B cell (primary cell): ENCODE data around the gene CHKB. TPM values are rescaled to one million over a fixed set of nuclear protein-coding genes. Genes with fewer than 3 reads are reported as not detected.

Source experiments
- ATAC-seq: fragments of 200-7000 bp; cut with Tn5 transposase; one replicate; pipeline ENCODE4 v1.10.0; 2021; ENCODE audit warnings: low read depth, mild to moderate bottlenecking, moderate number of reproducible peaks, moderate library complexity
- CTCF ChIA-PET: fragments of 350-600 bp; sonication (Branson Sonifier 250); formaldehyde crosslinking; loops from one replicate; lab custom pipeline; 2021; ENCODE audit warnings: antibody characterized with exemption, inconsistent platforms; lab: Charles Lee
- POLR2A ChIA-PET: fragments of 350-600 bp; sonication (Branson Sonifier 250); formaldehyde crosslinking; loops from one replicate; lab custom pipeline; 2021; ENCODE audit warnings: antibody characterized with exemption; lab: Charles Lee
- DNase-seq: peaks from one replicate; pipeline ENCODE4 v3.0.0; 2013
- H2AFZ ChIP-seq: 2 replicates; pipeline ENCODE4 v1.6.1; 2012; ENCODE audit warnings: mild to moderate bottlenecking, low read depth, low read length; ENCODE audit not compliant: insufficient read depth, poor library complexity, severe bottlenecking
- H3K27ac ChIP-seq, 2 donors: 1 replicate in 1 of 2; 2 replicates in 1 of 2; pipeline ENCODE4 v1.5.1; 2012 to 2013; ENCODE audit warnings: low read length in 2 of 2, mild to moderate bottlenecking in 2 of 2, moderate library complexity in 1 of 2
- H3K27me3 ChIP-seq, 4 experiments: fragments of 200-600 bp in 1 of 4; sonication (generic) in 1 of 4; replicated peaks in 1 of 4; 1 replicate in 2 of 4; 2 replicates in 2 of 4; pipeline versions ENCODE4 v1.6.1 to v1.7.0; 2013 to 2016; ENCODE audit warnings: low read length in 3 of 4, mild to moderate bottlenecking in 2 of 4, mixed read lengths in 1 of 4, moderate library complexity in 1 of 4; ENCODE audit not compliant: insufficient read depth in 4 of 4, control insufficient read depth in 3 of 4; ENCODE audit errors: control extremely low read depth in 1 of 4
- H3K36me3 ChIP-seq, 2 experiments: replicated peaks in 1 of 2; 1 replicate in 1 of 2; 2 replicates in 1 of 2; pipeline versions ENCODE4 v1.6.1 to v1.7.1; 2013; ENCODE audit warnings: low read length in 1 of 2; ENCODE audit not compliant: insufficient read depth in 2 of 2, control insufficient read depth in 1 of 2; ENCODE audit errors: control extremely low read depth in 1 of 2, extremely low read depth in 1 of 2
- H3K4me1 ChIP-seq, 2 donors: fragments of 200-600 bp in 1 of 2; sonication (generic) in 1 of 2; 1 replicate in 1 of 2; 2 replicates in 1 of 2; pipeline versions ENCODE4 v1.5.1 to v1.6.1; 2013 to 2017; ENCODE audit warnings: low read length in 2 of 2; ENCODE audit not compliant: control insufficient read depth in 2 of 2, insufficient read depth in 2 of 2
- H3K4me2 ChIP-seq: replicated peaks from 2 replicates; pipeline ENCODE3; 2012; ENCODE audit warnings: mild to moderate bottlenecking, low read depth, low read length; ENCODE audit not compliant: poor library complexity, severe bottlenecking
- H3K4me3 ChIP-seq, 5 experiments: fragments of 200-600 bp in 1 of 5; sonication (generic) in 1 of 5; 1 replicate in 3 of 5; 2 replicates in 2 of 5; pipeline versions ENCODE4 v1.5.1 to v1.7.0; 2011 to 2016; ENCODE audit warnings: low read length in 4 of 5, mild to moderate bottlenecking in 4 of 5, low read depth in 2 of 5, control low read depth in 1 of 5, moderate library complexity in 1 of 5; ENCODE audit not compliant: insufficient read depth in 1 of 5; ENCODE audit errors: control extremely low read depth in 1 of 5, extremely low read depth in 1 of 5
- H3K79me2 ChIP-seq: fragments of 200-600 bp; sonication (generic); one replicate; pipeline ENCODE4 v1.6.0; 2016; ENCODE audit warnings: low read length; ENCODE audit not compliant: control insufficient read depth, insufficient read depth
- H3K9ac ChIP-seq: fragments of 200-600 bp; sonication (generic); 2 replicates; pipeline ENCODE4 v1.6.1; 2017; ENCODE audit warnings: mild to moderate bottlenecking, low read length, moderate library complexity
- H3K9me3 ChIP-seq, 3 donors: one replicate each; pipeline versions ENCODE4 v1.6.1 to v1.7.1; 2013; ENCODE audit warnings: low read length in 2 of 3; ENCODE audit not compliant: control insufficient read depth in 2 of 3, insufficient read depth in 1 of 3; ENCODE audit errors: control extremely low read depth in 1 of 3
- H4K20me1 ChIP-seq: 2 replicates; pipeline ENCODE4 v1.6.0; 2012; ENCODE audit warnings: mild to moderate bottlenecking, low read length; ENCODE audit not compliant: insufficient read depth, control insufficient read depth, poor library complexity, severe bottlenecking
- H3K27ac Mint-ChIP-seq: one replicate; pipeline ENCODE4 v1.8.0; 2021; ENCODE audit warnings: mixed read lengths
- H3K27me3 Mint-ChIP-seq: one replicate; pipeline ENCODE4 v1.8.0; 2021; ENCODE audit warnings: mixed read lengths
- H3K4me1 Mint-ChIP-seq: one replicate; pipeline ENCODE4 v1.8.0; 2021; ENCODE audit warnings: mixed read lengths
- H3K4me3 Mint-ChIP-seq: one replicate; pipeline ENCODE4 v1.8.0; 2021; ENCODE audit warnings: mixed read lengths
- H3K9me3 Mint-ChIP-seq: one replicate; pipeline ENCODE4 v1.8.0; 2022; ENCODE audit warnings: mixed read lengths; ENCODE audit not compliant: insufficient read depth
- EZH2 ChIP-seq: IDR thresholded peaks from 2 replicates; pipeline ENCODE4 v1.6.1; 2012; ENCODE audit warnings: borderline replicate concordance, low read depth, mild to moderate bottlenecking, moderate library complexity, low read length; ENCODE audit not compliant: insufficient read depth, poor library complexity, severe bottlenecking
- WGBS: methylation state at CpG from one replicate; pipeline ENCODE4 v1.1.5; 2013; ENCODE audit warnings: missing lambda C conversion rate; ENCODE audit not compliant: insufficient coverage; 5-methylcytosine and 5-hydroxymethylcytosine counted together
- intact Hi-C: fragments of 100-400 bp; cut with micrococcal nuclease; formaldehyde crosslinking; loops from one replicate; pipeline ENCODE4 v1.10.0; 2022
- polyA plus RNA-seq: library from polyadenylated mRNA; depleted of rRNA; stranded (reverse); fragments of >200 nt; gene quantifications from 2 replicates; pipeline ENCODE4 v1.2.3, GENCODE V29; 2012
- total RNA-seq, 2 donors: library from RNA; stranded (reverse); fragments of 120-200 nt in 1 of 2; gene quantifications; 1 replicate in 1 of 2; 2 replicates in 1 of 2; pipeline versions ENCODE4 v1.2.3 to v1.2.4, GENCODE V29; 2013 to 2022
- TF ChIP-seq, protein P1 (sequence below): fragments of 200-600 bp; IDR thresholded peaks from one replicate; pipeline ENCODE4 v1.8.0; 2022; ENCODE audit warnings: antibody characterized with exemption, mild to moderate bottlenecking

Gene CHKB
- total and polyA plus RNA-seq, 2 donors (not counting 1 experiment from before 2014, with no cell fraction given) = 238 to 309 TPM

DNA sequence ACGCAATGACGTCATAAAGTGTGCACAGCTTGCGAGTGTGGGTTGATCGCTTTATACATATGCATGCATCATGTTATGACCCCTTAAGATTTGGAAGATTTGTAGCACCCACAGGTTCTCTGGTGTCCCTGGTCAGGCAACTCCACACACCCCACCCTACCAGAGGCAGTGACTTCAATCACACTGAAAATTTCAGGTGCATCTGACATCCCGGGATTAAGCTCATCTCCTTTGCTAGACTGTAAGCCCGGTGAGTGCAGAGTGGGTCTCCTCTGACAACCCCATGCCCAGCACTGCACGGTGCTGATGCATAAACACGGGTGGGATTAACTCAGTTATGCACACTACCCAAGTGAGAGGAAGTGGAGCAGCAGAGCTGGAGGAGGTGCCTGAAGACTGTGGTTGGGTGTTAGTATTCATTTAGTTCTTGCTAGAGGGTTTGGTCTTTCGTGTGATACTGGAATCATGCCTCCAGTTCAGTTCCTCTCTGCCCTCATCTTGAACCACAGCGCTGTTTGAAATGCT, 38.8 kb upstream of the CHKB start:
- Histone ChIP-seq H2AFZ (peak overlapping the region; percentile 53), H3K27me3 (no peaks in the 10 kb centered on the region), H3K27ac (peak overlapping the region; percentile 91 to 95), H3K4me2 (peak overlapping the region; percentile 89), H3K4me3 (peak overlapping the region; percentile 46 to 79 (median 59)), H3K36me3 (no peaks in the 10 kb centered on the region), H3K9me3 (no peaks in the 10 kb centered on the region), H3K4me1 (peaks cover 24 to 35% of the 10 kb centered on the region in 2 donors), H3K79me2 (no peaks in the 10 kb centered on the region), H3K9ac (peak overlapping the region; percentile 79), H4K20me1 (no peaks in the 10 kb centered on the region)
- intact Hi-C loops = loop anchor here (1.0 to 5.0 kb wide), 8 partner anchors 77 to 431 kb away; partner anchors contain the start of genes KLHDC7B, MAPK11, PPP6R2 and TUBGCP6
- Mint-ChIP-seq H3K27me3 (no peaks in the 10 kb centered on the region), H3K9me3 (no peaks in the 10 kb centered on the region), H3K4me3 (peak overlapping the region; percentile 95), H3K4me1 (peaks cover 31% of the 10 kb centered on the region), H3K27ac (peak overlapping the region; percentile 97)
- TF ChIP-seq, protein P1, sequence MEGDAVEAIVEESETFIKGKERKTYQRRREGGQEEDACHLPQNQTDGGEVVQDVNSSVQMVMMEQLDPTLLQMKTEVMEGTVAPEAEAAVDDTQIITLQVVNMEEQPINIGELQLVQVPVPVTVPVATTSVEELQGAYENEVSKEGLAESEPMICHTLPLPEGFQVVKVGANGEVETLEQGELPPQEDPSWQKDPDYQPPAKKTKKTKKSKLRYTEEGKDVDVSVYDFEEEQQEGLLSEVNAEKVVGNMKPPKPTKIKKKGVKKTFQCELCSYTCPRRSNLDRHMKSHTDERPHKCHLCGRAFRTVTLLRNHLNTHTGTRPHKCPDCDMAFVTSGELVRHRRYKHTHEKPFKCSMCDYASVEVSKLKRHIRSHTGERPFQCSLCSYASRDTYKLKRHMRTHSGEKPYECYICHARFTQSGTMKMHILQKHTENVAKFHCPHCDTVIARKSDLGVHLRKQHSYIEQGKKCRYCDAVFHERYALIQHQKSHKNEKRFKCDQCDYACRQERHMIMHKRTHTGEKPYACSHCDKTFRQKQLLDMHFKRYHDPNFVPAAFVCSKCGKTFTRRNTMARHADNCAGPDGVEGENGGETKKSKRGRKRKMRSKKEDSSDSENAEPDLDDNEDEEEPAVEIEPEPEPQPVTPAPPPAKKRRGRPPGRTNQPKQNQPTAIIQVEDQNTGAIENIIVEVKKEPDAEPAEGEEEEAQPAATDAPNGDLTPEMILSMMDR = no peak
- TF ChIP-seq EZH2 = no peak
- ChIA-PET POLR2A (interaction anchor here (0.7 to 2.2 kb wide), 13 partner anchors 39 to 378 kb away, joined by 3 to 20 read pairs (median 7); partner anchors contain the start of genes CHKB, HDAC10, LMF2 and NCAPH2), CTCF (interaction anchor here (0.7 to 2.9 kb wide), 33 partner anchors 21 to 382 kb away, joined by 3 to 48 read pairs (median 5); partner anchors contain the start of genes HDAC10, KLHDC7B, LMF2 and NCAPH2)
- peak; percentile 73 for DNase-seq
- WGBS = 0% methylated on average over 3 of the region's 10 CpGs
- ATAC-seq = peak; percentile 48
